Upper lobe of left lung (tissue), 6 donors: ENCODE data around the gene EI24. TPM values are rescaled to one million over a fixed set of nuclear protein-coding genes. Genes with fewer than 3 reads are reported as not detected.

Experiments used
- ATAC-seq, 2 donors: fragments of 200-7000 bp; cut with Tn5 transposase; one replicate each; pipeline ENCODE4 v1.9.1; 2022; ENCODE audit warnings: mild to moderate bottlenecking in 2 of 2, moderate library complexity in 2 of 2; ENCODE audit not compliant: low FRiP score in 2 of 2
- DNase-seq, 2 donors: peaks; one replicate each; pipeline ENCODE4 v3.0.0-alpha.2; 2019 to 2020
- H3K27ac ChIP-seq, 4 donors: fragments of 200-600 bp; sonication (generic); one replicate each; pipeline ENCODE4 v1.5.1; 2016 to 2019
- H3K27me3 ChIP-seq, 4 donors: fragments of 200-600 bp; sonication (generic); one replicate each; pipeline ENCODE4 v1.5.1; 2017 to 2019
- H3K36me3 ChIP-seq, 4 donors: fragments of 200-600 bp; sonication (generic); one replicate each; pipeline ENCODE4 v1.5.1; 2016 to 2019
- H3K4me1 ChIP-seq, 4 donors: fragments of 200-600 bp; sonication (generic); one replicate each; pipeline ENCODE4 v1.5.1; 2018 to 2019
- H3K4me3 ChIP-seq, 4 donors: fragments of 200-600 bp; sonication (generic); one replicate each; pipeline ENCODE4 v1.5.1; 2017 to 2019; ENCODE audit warnings: mild to moderate bottlenecking in 2 of 4, moderate library complexity in 1 of 4
- H3K9me3 ChIP-seq, 4 donors: fragments of 200-600 bp; sonication (generic); one replicate each; pipeline ENCODE4 v1.5.1; 2018 to 2019
- CTCF ChIP-seq, 6 experiments: fragments of 450-650 bp in 4 of 6; fragments of 200-600 bp in 2 of 6; sonication (generic) in 2 of 6; IDR thresholded peaks; one replicate each; pipeline ENCODE4 v1.5.1; 2016 to 2019; ENCODE audit warnings: antibody characterized with exemption in 6 of 6
- EP300 ChIP-seq, 4 donors: sonication (generic); formaldehyde crosslinking; IDR thresholded peaks; one replicate each; pipeline ENCODE4 v1.5.1; 2017; ENCODE audit warnings: antibody characterized with exemption in 4 of 4, control low read depth in 2 of 4
- POLR2A ChIP-seq, 4 donors: fragments of 450-650 bp; IDR thresholded peaks; one replicate each; pipeline ENCODE4 v1.5.1; 2016 to 2017; ENCODE audit warnings: antibody characterized with exemption in 4 of 4, mild to moderate bottlenecking in 2 of 4
- POLR2AphosphoS5 ChIP-seq, 2 donors: sonication (generic); formaldehyde crosslinking; IDR thresholded peaks; one replicate each; pipeline ENCODE4 v1.5.1; 2017; ENCODE audit warnings: antibody characterized with exemption in 2 of 2
- WGBS, 2 donors: methylation state at CpG; one replicate each; pipeline ENCODE4 v1.1.5; 2017 to 2018; 5-methylcytosine and 5-hydroxymethylcytosine counted together
- total RNA-seq, 6 donors: library from RNA; depleted of rRNA in 4 of 6; stranded (reverse); fragments of >200 nt in 4 of 6; gene quantifications; one replicate each; pipeline versions ENCODE4 v1.1.0 to v1.2.1, GENCODE V29; 2016 to 2021
- donor health status: DM: no; HTN: no; CAD: no; lungs with moderate emphysema.
- donor health status: DM: no; HTN: yes; CAD: no; lungs with severe emphysema.

The EI24 gene
- total RNA-seq, 6 donors from 2014 or later = 31.4 to 80.0 (median 60.4) TPM

DNA sequence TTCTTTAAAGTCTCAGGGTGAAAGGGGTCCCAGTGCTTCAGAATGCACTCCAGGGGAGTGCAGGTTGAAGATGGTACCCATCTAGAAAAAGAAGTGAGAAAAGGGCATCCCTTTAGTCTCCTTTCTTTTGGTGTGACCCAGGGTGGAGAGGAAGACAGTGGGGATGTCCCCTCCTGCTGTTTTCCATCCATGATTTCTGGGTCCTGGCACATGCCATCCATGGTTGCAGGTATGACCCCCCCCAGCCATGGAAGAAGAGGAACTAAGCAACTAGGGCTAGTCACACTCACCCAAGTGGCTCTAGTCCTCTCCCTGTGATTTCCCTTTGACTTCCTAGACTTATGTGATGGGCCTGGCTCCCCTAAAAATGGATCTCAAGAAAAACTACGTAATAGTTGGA lies 15.9 kb upstream of the EI24 start:
- DNase-seq = no peak
- Histone ChIP-seq H3K27me3 (no peaks in the 10 kb centered on the region), H3K4me1 (no peaks in the 10 kb centered on the region), H3K27ac (no peak overlapping the region), H3K9me3 (peaks cover 17 to 32% (median 27%) of the 10 kb centered on the region in 4 donors), H3K36me3 (no peaks in the 10 kb centered on the region), H3K4me3 (no peak overlapping the region)
- 83 to 100% methylated on average over 1 of the region's 1 CpG for WGBS, 2 donors
- no peak for ATAC-seq
- TF ChIP-seq EP300 (IDR thresholded peaks at IDR 0.05) = no peak
- TF ChIP-seq POLR2A (IDR thresholded peaks at IDR 0.05) = no peak
- no peak for TF ChIP-seq POLR2AphosphoS5 (IDR thresholded peaks at IDR 0.05)
- TF ChIP-seq CTCF (IDR thresholded peaks at IDR 0.05) = no peak

DNA sequence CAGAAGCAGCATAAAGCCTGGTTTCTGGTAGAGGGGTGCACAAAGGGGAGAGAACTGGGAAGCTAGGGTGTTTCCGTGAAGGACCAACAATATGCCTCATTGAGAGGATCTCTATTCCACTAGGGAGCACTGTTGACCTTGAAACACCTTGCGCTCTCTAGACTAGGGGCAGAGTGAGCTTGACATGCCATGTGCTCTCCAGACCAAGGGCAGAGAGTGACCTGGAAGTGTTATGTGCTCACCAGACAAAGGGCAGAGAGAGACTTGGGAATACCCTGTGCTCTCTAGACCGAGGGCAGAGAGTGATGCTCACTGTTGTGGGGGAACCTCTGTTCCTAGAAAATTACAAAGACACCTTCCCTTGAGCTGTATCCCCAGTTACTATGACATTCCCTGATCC lies 15.2 kb upstream of the EI24 start:
- Histone ChIP-seq H3K9me3 (peaks cover 17 to 32% (median 27%) of the 10 kb centered on the region in 4 donors), H3K4me1 (no peaks in the 10 kb centered on the region), H3K36me3 (no peaks in the 10 kb centered on the region), H3K27ac (no peak overlapping the region), H3K4me3 (no peak overlapping the region), H3K27me3 (no peaks in the 10 kb centered on the region)
- WGBS, 2 donors = 70 to 84% methylated on average over 3 of the region's 3 CpGs
- ATAC-seq = no peak
- no peak for TF ChIP-seq POLR2AphosphoS5 (IDR thresholded peaks at IDR 0.05)
- TF ChIP-seq CTCF (IDR thresholded peaks at IDR 0.05) = no peak
- no peak for TF ChIP-seq POLR2A (IDR thresholded peaks at IDR 0.05)
- TF ChIP-seq EP300 (IDR thresholded peaks at IDR 0.05) = no peak
- no peak for DNase-seq

DNA sequence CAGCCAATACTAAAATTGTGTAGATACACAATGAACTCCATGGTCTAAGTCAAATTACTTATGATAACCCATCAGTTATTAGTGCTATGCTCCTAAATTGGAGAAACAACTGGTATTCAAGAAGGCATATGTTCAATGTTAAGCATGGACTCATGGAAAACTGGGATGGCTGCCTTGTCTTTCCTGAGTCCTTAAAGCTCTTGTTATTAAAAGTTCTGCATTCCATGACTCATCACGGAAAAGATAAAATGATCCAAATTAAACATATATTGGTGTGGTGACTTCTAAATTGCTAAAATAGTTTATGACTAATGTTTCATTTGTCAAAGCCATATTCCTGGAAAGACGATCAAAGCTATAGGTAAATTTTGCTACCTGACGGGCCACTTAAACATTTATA lies 9.4 kb upstream of the EI24 start:
- ATAC-seq (no peak), DNase-seq (no peak)
- H3K36me3 ChIP-seq = no peaks in the 10 kb centered on the region
- H3K9me3 ChIP-seq = peaks cover 0 to 6% (median 4%) of the 10 kb centered on the region in 4 donors
- no peak overlapping the region for H3K27ac ChIP-seq
- TF ChIP-seq POLR2AphosphoS5 (IDR thresholded peaks at IDR 0.05) (no peak), EP300 (IDR thresholded peaks at IDR 0.05) (no peak), CTCF (IDR thresholded peaks at IDR 0.05) (no peak), POLR2A (IDR thresholded peaks at IDR 0.05) (no peak)
- whole genome bisulfite sequencing, 2 donors = 89 to 93% methylated on average over 3 of the region's 3 CpGs
- no peak overlapping the region for H3K4me3 ChIP-seq
- no peaks in the 10 kb centered on the region for H3K4me1 ChIP-seq
- H3K27me3 ChIP-seq = no peaks in the 10 kb centered on the region

DNA sequence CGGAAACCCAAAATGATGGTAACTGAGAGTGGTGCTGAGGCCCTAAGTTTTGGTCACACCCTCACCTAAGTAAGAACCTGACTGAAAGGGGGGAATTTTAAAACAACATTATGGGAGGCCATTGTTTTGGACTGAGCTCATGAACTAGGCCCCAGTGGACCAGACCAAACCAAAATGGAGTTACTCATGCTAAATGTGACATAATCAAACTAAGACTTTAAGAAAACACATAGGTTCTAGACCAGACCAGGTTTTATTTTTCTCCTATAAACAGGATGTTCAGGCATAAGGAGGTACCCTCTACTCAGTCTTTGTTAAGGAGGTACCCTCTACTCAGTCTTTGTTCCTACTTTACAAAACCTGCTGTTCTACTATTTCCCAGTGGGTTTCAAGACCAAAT lies 7.4 kb upstream of the EI24 start:
- H3K9me3 ChIP-seq = no peaks in the 10 kb centered on the region
- H3K27ac ChIP-seq = no peak overlapping the region
- 96 to 100% methylated on average over 1 of the region's 1 CpG for WGBS, 2 donors
- TF ChIP-seq POLR2AphosphoS5 (IDR thresholded peaks at IDR 0.05) (no peak), EP300 (IDR thresholded peaks at IDR 0.05) (no peak), POLR2A (IDR thresholded peaks at IDR 0.05) (no peak), CTCF (IDR thresholded peaks at IDR 0.05) (no peak)
- no peaks in the 10 kb centered on the region for H3K4me1 ChIP-seq
- H3K4me3 ChIP-seq = no peak overlapping the region
- no peak for ATAC-seq
- no peak for DNase-seq
- no peaks in the 10 kb centered on the region for H3K27me3 ChIP-seq
- no peaks in the 10 kb centered on the region for H3K36me3 ChIP-seq

DNA sequence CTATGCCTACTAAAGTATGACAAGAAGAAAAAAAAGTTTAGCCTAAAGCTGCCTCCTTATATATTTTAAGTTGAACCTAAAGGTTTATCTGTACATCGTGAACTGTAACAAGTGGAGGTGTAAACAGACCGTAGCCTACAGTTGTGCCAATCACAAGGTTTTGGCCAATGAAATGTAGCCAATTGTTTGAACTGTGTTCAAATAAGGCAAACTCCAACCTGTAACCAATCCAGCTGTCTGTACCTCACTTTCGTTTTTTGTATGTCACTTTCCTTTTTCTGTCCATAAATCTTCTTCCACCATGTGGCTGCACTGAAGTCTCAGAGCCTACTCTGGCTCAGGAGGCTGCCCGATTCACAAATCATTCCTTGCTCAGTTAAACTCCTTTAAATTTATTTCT lies 6.8 kb upstream of the EI24 start:
- WGBS, 2 donors = 72 to 76% methylated on average over 4 of the region's 4 CpGs
- H3K27ac ChIP-seq = no peak overlapping the region
- DNase-seq = no peak

More for the DNA sequence above, 6.8 kb upstream of the EI24 start:
- no peak for ATAC-seq
- no peaks in the 10 kb centered on the region for H3K36me3 ChIP-seq
- no peaks in the 10 kb centered on the region for H3K4me1 ChIP-seq
- H3K27me3 ChIP-seq = no peaks in the 10 kb centered on the region
- no peak overlapping the region for H3K4me3 ChIP-seq
- no peak for TF ChIP-seq EP300 (IDR thresholded peaks at IDR 0.05)
- H3K9me3 ChIP-seq = no peaks in the 10 kb centered on the region
